Fibroblast of lung (primary cell): Measurements from ENCODE around the gene ZW10.

Experiments used
- CTCF ChIP-seq, 2 donors: IDR thresholded peaks in 1 of 2; conservative IDR thresholded peaks in 1 of 2; 1 replicate in 1 of 2; 2 replicates in 1 of 2; pipeline ENCODE4 v1.5.1; 2011 to 2012; ENCODE audit warnings: low read length in 2 of 2, control low read depth in 1 of 2, inconsistent platforms in 1 of 2, low read depth in 1 of 2, mild to moderate bottlenecking in 1 of 2
- EZH2 ChIP-seq: IDR thresholded peaks from 2 replicates; pipeline ENCODE4 v1.5.1; 2012; ENCODE audit warnings: low read length, control low read depth, mild to moderate bottlenecking; ENCODE audit errors: missing control alignments

GRCh38 chr11:113724778-113725177 is 48.7 kb downstream of the ZW10 start:
- no peak for TF ChIP-seq CTCF (conservative IDR thresholded peaks at IDR 0.05 in 1 of 2, IDR thresholded peaks at IDR 0.05 in 1 of 2; ENCODE audit: low read depth in 1 of 2, low read length in 2 of 2)
- no peak for TF ChIP-seq EZH2
